Hematopoietic multipotent progenitor cell treated with erythropoietin and hydrocortisone succinate and interleukin-3 and kit ligand, for 15 days (in vitro differentiated cells): ENCODE results near the gene TAF5L.
"Not testable (repeated sequence)": the region's sequence is repeated elsewhere in the genome, so short reads cannot be mapped to it uniquely, and the experiment has no call there.

ENCODE experiments used
- DNase-seq: peaks from one replicate; pipeline ENCODE4 v3.0.0-alpha.2; 2015; ENCODE audit warnings: low spot score

TAF5L gene

DNA sequence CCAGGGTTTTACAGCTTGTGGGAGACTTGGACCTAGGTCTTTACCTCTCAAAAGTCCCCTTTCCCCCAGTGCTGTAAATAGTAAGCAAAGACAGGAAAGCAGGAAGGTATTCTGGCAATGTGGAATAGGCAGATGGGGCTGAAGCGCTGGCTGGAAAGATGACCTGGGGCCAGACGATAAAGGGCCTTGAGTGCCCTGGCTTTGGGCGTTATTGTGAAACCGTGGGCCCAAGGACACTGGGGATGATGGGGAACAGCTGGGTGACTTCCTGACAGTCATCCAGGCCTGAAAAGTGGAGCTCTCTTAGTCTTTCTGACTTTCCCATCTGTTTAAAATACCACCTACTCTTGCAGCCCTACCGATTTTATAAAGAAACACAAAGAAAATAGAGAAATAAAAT is 16.5 kb upstream of the TAF5L start:
- no peak for DNase-seq

DNA sequence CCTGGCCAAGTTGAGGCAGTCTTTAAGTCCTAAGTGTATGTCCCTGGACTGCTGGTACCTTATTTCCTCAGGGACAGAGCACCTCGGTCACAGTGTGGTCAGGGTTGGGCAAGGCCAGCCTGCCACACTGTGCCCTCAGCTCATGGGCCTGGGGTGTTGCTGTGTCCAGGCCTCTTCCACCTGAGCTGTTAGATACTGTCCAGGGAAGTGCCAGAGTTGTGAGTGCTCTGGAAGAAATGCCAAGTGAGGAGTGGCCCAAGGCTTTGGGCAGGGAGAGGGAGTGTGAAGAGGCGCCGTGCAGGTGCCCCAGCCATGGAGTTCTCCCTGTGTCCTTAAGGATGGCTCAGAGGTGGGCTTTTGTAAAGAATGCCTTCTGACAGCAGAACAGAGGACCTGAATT is 15.4 kb upstream of the TAF5L start:
- DNase-seq, result no peak

DNA sequence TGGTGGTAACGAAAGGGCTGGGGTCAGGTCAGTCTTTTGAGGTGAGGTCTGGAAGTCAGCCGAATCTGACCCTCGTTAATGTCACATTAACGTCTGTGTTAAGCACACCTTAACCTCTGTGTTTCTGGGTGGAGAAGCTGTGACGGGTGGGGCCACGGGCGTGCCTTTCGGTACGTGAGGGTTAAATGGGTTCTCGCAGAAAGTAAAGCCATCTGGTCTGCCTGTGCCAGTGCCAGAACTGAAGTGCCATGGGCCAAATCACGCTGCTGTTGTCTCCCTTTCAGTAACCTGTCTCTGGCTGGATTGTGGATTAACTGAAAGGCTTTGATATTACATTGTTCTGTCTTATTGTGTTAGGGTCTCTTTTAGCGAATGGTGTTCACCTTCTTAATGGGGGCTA is 14.5 kb upstream of the TAF5L start:
- DNase-seq, result no peak

DNA sequence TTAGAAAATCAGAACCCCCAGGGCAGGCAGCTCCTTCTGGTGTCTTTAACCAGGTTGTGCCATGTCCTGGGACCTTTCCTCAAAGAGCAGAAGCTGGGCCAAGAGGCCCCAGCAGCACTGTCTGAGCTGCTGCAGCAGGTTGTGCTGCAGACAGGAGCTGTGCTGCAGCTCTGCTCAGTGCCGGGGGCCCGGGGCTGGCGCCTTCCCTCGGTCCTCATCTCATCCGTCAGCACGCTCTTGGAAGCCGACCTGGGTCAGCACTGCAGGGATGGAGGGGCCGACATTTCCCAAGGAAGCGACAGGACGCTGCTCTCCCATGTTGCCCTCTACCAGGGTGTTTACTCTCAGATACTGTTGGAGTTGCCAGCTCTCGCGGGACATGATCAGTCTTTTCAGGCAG is 11.8 kb upstream of the TAF5L start:
- no peak for DNase-seq

DNA sequence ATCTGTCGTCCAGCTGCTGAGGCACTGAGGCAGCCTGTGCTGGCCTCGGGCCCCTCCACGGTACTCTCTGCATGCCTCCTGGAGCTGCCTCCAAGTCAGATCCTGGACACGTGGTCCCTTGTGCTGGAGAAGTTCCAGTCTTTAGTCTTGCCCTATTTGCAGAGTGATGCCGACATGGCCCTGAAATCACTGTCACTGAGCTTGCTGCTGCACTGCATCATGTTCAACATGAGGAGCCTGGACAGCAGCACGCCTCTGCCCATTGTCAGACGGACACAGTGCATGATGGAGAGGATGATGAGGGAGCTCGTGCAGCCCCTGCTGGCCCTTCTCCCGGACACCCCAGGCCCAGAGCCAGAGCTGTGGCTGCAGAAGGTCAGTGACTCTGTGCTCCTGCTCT is 10.1 kb upstream of the TAF5L start:
- no peak for DNase-seq

DNA sequence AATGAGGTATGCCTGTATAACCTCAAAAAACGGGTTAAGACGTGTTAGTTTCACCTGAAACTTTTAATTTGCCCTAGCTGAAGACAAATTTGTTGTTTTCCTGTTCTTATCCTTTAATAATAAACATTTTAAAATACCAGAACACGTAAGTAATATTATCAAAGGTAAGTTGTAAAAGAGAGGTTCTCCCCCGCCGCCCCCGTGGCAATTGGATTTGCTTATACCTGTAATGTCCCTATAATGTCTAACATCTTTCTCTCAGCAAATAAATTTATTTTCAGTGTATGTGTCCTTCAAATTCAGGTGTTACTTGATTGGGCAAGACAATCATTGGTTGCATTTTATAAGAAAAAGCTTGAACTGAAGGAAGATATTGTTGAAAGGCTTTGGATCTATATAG is 6.0 kb upstream of the TAF5L start:
- no peak for DNase-seq

DNA sequence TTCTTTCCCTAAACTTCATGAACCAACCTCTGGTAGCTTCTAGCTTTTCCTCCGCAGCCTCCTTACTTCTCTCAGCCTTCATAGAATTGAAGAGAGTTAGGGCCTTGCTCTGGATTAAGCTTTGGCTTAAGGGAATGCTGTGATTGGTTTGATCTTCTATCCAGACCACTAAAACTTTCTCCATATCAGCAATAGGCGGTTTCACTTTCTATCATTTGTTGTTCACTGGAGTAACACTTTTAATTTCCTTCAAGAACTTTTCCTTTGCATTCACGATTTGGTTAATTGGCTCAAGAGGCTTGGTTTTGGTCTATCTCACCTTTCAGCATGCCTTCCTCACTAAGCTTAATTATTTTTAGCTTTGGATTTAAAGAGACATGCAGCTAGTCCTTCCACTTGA is 5.2 kb upstream of the TAF5L start:
- DNase-seq, result no peak

DNA sequence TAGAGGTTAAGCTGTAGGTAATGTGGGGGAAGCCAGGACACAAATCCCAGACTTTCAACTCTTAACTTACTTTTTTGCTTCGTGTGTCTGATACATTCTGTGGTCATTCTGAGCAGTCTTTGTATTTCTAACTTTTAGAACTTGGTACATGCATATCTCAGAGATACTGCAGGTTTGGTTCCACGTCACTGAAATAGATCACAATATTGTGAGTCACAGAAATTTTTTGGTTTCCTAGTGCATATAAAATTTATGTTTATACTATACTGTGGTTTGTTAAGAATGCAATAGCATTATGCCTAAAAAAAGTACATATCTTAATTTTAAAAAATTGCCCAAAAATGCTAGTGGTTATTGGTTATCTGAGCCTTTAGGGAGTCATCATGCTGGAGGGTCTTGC is 3.3 kb upstream of the TAF5L start:
- DNase-seq, result no peak

DNA sequence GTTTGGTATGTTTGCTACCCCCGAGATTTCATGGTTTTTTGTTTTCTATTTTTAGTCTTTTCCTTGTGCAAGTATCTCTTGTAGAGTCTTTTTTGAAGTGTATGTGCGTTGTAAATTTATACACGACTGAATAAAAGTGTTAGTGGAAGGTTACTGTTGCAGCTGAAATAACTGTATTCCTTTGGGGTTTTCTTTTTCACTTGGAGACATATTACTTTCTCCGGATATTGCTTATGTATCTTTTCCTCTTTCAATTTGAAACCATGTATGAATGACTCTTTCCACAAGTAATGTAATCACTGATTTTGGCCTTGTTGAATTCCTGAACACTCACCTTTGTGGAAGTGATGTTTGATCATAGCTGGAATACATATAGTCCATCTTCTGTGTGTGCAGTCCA is 1.1 kb upstream of the TAF5L start:
- DNase-seq, result no peak

DNA sequence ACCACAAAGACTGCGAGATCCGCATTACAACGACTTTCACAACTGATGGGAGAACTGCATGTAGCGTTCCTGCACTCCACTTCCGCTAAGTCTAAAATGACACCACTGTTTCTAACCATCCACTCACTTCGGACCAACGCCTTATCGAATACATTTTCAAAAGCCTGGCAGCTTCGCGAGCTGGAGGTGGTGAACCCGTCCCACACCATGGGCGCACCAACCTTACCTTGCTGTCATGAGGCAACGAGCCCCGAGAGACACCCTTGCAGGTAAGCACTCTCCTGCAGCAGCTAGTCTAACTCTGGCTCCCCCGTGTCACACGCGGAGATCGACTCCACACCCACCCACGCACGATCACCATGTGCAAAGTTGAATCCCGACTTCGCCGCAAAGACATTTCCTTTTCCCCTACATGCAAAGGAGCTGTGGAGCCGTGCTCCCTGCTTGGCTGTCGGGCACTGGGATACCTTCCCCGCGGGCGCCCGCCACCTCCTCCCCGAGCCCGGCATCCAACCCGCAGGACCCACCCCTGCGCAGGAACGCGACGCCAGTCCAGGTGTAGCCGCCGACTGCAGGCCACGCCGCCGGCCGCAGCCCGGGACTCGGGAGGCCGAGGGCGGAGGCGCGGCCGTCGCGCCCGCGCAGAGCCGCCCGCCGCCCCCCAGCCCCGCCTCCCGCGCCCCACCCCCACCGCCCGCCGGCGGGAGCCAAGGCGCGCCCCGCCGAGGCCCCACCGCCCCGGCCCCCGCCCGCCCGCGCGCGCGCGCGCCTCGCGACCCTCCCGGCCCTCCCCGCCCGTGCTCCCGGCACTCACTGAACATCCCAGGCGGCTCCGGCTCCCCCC is 629 bp downstream of the TAF5L start:
- DNase-seq, result peak; percentile 45

DNA sequence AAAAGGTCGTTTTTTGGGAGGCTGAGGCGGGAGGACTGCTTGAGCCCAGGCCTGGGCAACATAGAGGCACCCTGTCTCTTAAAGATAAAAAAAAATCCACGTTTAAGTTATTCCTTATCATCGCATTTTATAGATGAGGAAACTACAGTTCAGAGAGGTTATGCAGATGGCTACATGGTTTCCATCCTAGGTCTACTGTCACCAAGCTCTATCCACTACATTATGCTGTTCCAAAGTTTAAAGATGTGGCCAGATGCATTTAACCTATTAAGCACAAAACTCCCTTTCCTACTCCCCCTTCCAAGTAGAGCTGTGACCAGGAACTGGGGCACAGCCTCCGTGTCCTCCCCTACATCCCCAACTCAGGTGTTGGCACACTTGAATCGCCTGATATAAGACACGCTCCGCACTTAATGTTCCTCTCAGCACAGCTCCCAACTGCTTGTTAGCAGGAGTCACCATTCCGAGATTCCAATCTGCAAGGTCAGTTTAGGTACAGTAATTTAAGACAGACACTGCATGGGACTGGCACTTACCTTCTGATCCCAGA is 1.3 kb downstream of the TAF5L start:
- peak; percentile 22 for DNase-seq

DNA sequence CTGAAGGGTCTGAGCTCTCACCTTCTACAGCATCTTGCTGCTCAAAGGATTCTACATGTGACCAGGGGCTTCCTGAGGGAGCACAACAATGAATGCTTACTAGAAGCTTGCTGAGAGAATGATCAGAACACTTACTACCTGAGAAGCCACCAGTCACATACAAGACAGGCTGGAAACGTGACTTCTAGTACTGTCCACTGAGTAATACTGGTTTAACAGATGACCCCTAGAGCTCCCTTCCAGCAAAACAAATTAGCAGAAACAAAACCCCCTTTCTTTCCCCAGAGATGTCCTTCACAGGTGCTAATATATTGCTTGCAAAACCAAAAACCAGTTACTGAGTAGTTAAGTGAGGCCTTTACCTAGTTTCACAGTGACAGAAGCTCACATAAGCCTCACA is 2.1 kb downstream of the TAF5L start:
- DNase-seq, result no peak

DNA sequence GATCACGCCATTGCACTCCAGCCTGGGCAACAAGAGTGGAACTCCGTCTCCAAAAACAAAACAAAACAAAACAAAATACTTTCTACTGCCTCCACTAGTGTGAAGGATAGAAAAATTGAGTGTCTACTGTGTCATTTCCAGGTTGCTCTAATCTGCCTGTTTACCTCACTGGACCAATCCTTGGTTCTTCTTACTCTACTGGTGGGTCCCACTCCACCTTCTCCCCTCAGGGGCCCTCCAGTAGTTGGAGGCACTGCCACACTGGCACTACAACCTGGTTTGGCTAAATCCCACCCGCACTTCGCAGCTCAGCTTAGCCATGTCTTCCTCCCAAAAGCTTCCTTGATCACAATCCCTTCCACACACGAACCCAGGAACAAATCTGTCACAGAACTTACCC is 2.7 kb downstream of the TAF5L start:
- DNase-seq, result no peak

DNA sequence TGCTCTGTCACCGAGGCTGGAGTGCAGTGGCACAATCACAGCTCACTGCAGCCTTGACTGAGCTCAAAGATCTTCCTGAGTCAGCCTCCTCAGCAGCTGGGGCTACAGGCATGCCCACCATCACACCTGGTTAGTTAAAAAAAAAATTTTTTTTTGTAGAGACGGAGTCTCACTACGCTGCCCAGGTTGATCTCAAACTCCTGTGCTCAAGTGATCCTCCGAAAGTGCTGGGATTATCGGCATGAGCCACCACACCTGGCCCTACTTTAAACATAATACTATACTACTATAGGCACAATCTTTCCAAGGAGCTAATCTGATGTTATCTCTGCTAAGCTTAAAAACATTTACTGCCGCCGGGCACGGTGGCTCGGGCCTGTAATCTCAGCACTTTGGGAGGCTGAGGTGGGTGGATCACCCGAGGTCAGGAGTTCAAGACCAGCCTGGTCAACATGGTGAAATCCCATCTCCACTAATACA is 3.2 kb downstream of the TAF5L start:
- DNase-seq, result not testable (repeated sequence)

DNA sequence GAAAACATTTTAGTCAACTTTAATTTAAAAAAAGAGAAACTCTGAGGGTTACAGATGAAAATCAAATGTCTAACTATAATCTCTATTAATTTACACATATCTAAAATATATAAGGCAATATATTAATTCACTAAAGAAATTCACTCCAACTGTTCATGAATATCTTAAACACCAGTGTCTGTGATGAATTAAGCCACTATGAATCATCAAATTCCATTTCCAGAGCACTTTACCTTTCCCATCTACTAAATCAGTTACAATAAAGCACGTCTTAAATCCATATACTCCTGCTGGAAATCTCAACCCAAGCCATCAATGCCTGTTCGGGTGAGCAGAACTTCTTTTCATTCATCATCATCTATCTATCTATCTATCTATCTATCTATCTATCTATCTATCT is 4.3 kb downstream of the TAF5L start:
- no peak for DNase-seq

DNA sequence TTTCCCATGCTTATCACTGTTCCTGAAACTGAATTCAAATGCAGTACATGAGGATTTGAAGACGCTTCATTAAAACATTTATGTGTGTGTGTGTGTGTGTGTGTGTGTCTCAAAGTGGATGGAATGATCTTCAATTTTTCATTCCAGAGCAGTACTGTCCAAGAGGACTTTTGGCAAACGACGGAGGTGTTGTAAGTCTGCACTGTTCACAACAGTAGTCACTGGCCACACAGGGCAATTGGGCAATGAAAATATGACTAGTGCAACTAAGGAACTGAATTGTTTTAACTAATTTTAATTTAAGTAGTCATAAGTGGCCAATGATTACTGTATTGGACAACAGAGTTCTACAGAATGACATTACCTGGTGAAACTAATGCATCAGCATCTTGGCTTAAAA is 5.0 kb downstream of the TAF5L start:
- DNase-seq, result no peak

DNA sequence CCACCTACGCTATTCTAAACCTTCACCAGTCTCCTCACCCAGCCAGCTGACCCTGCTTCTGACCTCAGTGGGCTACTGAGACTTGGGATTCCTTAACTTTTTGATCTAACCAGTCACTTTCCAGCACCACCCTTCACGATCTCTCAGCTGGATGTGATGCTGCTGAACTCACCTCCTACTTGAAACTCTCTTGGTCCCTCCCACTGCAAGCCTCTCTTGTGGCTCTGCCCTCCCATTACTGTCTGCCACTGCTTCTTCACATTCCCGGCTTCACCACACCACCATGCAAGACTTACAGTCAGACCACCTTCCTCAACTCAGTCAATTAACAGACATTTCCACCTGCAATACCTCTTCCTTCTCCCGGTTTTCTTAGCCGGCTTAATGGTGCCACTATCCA is 6.3 kb downstream of the TAF5L start:
- DNase-seq, result no peak

DNA sequence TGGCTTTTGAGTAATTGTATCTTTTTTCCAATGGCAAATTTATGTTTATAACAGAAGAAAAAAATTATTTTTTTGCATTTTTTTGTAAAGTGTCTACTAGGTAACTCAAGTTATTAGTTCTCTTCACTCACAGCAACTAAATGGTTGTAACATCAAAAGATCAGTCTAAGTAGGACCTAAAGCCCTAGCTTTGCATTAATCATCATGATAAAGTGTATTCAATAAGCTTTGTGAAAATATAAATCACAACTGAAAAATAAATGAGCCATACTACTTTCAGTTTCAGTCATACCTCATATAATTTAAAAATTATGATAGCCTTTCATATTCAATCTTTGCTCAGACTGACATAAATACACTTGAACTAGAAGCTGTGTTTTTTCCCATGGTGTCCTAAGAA is 6.9 kb downstream of the TAF5L start:
- no peak for DNase-seq

DNA sequence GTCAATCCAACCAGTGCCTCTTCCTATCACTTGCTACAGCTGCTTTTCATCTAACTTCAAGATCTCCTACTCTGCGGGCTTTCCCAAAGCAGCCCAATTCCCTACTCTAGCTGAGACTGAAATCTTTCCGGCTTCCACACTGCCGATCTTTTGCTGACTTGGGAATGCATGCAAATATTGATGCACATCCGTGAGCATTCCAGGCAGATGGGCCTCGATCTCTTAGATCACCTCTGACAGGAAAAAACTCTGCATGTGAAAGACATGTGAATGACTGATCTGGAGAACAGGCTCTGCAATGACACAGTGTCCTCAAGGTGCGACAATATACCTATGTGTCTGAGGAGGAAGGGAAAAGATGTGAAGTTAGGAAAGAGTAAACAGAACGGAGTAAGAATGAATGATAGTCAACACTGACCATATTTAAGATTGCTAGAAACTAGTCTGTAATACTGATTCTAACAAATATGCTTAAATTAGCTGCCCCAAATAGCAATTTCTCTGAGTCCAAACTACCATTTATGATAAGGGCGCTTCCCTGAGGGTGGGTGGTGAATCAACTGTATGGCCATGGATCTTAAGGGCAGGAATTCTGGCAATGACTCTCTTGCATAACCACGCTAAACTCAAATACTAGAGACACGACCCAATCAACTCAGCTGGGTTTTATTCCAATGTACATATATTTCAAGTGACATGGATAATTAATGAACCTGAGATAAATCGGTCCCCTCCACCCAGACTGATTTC is 8.4 kb downstream of the TAF5L start:
- no peak for DNase-seq

DNA sequence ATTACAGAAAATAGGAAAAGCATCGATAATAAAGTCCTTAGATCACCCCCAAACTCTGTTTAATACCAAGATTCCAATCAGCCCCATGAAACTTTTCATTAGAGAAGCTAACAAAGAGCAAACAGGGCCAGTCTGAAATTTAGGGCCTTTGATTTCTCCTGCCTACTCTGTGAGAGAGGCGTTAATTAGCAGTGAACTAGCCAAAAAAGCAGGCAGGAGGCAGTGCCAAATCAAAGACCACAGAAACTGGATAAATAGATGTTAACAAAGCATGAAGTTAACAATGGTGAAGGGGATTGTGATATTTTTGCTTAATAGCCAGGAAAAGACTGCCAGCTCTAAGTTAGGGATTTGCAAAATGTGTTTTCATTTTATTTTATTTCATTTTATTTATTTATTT is 11.2 kb downstream of the TAF5L start:
- DNase-seq, result no peak

DNA sequence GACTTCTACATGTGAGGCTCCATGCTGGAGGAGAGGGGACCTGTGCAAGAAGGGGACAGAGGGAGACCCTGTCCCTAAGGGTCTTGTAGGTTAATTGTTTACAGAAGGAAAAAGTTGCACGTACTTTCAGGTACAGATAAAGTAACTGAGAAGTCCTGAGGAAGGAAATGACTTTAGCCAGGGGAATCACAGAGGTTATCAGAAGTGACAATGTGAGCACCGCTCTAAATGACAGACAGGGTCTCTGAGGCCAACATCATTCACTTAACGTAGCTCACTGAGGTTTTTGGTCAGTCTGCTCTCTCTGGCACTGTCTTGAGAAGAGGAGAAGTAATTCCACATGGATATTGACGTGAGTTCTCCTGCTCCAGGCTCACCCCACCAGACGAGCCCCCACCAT is 12.0 kb downstream of the TAF5L start:
- DNase-seq, result no peak

DNA sequence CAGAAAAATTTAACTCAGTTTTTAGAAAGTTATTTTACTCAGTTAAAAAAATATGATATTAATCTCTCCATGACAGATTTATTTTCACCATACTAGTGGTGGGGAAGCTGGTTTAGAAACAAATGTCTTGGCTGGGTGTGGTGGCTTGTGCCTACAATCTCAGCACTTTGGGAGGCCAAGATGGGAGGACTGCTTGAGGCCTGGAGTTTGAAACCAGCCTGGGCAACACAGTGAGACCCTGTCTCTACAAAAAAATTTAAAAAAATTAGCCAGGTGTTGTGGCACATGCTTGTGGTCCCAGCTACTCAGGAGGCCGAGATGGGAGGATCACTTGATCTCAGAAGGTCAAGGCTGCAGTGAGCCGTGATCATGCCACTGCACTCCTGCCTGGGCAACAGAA is 17.3 kb downstream of the TAF5L start:
- DNase-seq, result no peak

DNA sequence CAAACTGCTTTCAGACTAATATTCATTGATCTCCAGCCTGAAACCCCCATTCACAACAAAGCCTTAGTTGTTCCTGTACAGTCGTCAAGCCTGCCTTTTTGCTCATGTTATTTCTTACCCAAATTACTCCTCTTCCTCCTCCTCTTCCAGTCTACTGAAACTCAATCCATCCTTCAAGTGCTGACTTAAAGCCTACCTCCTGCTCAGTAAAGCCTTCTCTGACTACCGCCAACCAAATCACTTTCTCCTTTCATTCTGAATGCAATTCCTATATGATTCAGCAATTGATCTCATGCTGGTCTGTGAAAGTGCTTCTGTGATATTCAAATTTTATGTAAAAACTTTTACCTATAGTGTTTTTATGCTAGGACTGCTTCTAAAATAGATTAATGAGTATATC is 18.6 kb downstream of the TAF5L start:
- DNase-seq, result no peak
